Nephron progenitor cell (in vitro differentiated cells): ENCODE measurements around the gene PHACTR3.

ENCODE experiments used
- DNase-seq: peaks from one replicate; pipeline ENCODE4 v3.0.0; 2021
- H3K27ac Mint-ChIP-seq: 2 replicates; pipeline ENCODE4 v1.8.0; 2021; ENCODE audit warnings: mild to moderate bottlenecking, moderate library complexity, mixed read lengths
- H3K27me3 Mint-ChIP-seq: 2 replicates; pipeline ENCODE4 v1.8.0; 2021; ENCODE audit warnings: mild to moderate bottlenecking, low read depth, mixed read lengths; ENCODE audit not compliant: poor library complexity
- H3K36me3 Mint-ChIP-seq: 2 replicates; pipeline ENCODE4 v1.8.0; 2021; ENCODE audit warnings: low read depth, mixed read lengths
- H3K4me1 Mint-ChIP-seq: 2 replicates; pipeline ENCODE4 v1.8.0; 2021; ENCODE audit warnings: mixed read lengths
- H3K4me3 Mint-ChIP-seq: 2 replicates; pipeline ENCODE4 v1.8.0; 2021; ENCODE audit warnings: mild to moderate bottlenecking, moderate library complexity, mixed read lengths
- H3K9me3 Mint-ChIP-seq: 2 replicates; pipeline ENCODE4 v1.8.0; 2021; ENCODE audit warnings: mild to moderate bottlenecking, moderate library complexity, mixed read lengths
- CTCF ChIP-seq: fragments of 200-600 bp; sonication (generic); IDR thresholded peaks from 2 replicates; pipeline ENCODE4 v1.5.0; 2021; ENCODE audit warnings: antibody characterized with exemption

PHACTR3 gene

GRCh38 chr20:59672576-59672975, 68.2 kb downstream of the PHACTR3 start:
- Mint-ChIP-seq H3K9me3 (peaks cover 82% of the 10 kb centered on the region), H3K4me1 (no peaks in the 10 kb centered on the region), H3K27ac (no peak overlapping the region), H3K4me3 (no peak overlapping the region), H3K36me3 (no peaks in the 10 kb centered on the region), H3K27me3 (peaks cover 12% of the 10 kb centered on the region)
- TF ChIP-seq CTCF, result no peak
- no peak for DNase-seq

- Mint-ChIP-seq H3K9me3 (peaks cover 82% of the 10 kb centered on the region), H3K27ac (no peak overlapping the region), H3K4me1 (no peaks in the 10 kb centered on the region), H3K36me3 (no peaks in the 10 kb centered on the region), H3K4me3 (no peak overlapping the region), H3K27me3 (peaks cover 12% of the 10 kb centered on the region)
- DNase-seq, result no peak
- no peak for TF ChIP-seq CTCF
Observed at GRCh38 chr20:59673288-59673997, 69.1 kb downstream of the PHACTR3 start.

GRCh38 chr20:59673998-59674445, 69.7 kb downstream of the PHACTR3 start:
- no peak for TF ChIP-seq CTCF
- peaks cover 87% of the 10 kb centered on the region for H3K9me3 Mint-ChIP-seq
- no peaks in the 10 kb centered on the region for H3K36me3 Mint-ChIP-seq
- H3K4me3 Mint-ChIP-seq, result no peak overlapping the region
- H3K27me3 Mint-ChIP-seq, result peaks cover 12% of the 10 kb centered on the region
- H3K27ac Mint-ChIP-seq, result no peak overlapping the region
- no peaks in the 10 kb centered on the region for H3K4me1 Mint-ChIP-seq
- DNase-seq, result no peak

GRCh38 chr20:59676126-59676850, 71.9 kb downstream of the PHACTR3 start:
- peaks cover 89% of the 10 kb centered on the region for H3K9me3 Mint-ChIP-seq
- no peaks in the 10 kb centered on the region for H3K36me3 Mint-ChIP-seq
- no peak overlapping the region for H3K27ac Mint-ChIP-seq
- no peak for TF ChIP-seq CTCF
- H3K27me3 Mint-ChIP-seq, result peaks cover 8% of the 10 kb centered on the region
- H3K4me1 Mint-ChIP-seq, result no peaks in the 10 kb centered on the region
- no peak for DNase-seq
- H3K4me3 Mint-ChIP-seq, result no peak overlapping the region

GRCh38 chr20:59676851-59677182, 72.5 kb downstream of the PHACTR3 start:
- Mint-ChIP-seq H3K4me3 (no peak overlapping the region), H3K27ac (no peak overlapping the region), H3K27me3 (peaks cover 8% of the 10 kb centered on the region), H3K9me3 (peaks cover 90% of the 10 kb centered on the region), H3K36me3 (no peaks in the 10 kb centered on the region), H3K4me1 (no peaks in the 10 kb centered on the region)
- TF ChIP-seq CTCF, result no peak
- DNase-seq, result no peak

GRCh38 chr20:59677586-59677985, 73.2 kb downstream of the PHACTR3 start:
- peaks cover 90% of the 10 kb centered on the region for H3K9me3 Mint-ChIP-seq
- no peaks in the 10 kb centered on the region for H3K36me3 Mint-ChIP-seq
- H3K27ac Mint-ChIP-seq, result no peak overlapping the region
- H3K4me1 Mint-ChIP-seq, result no peaks in the 10 kb centered on the region
- no peak overlapping the region for H3K4me3 Mint-ChIP-seq
- no peak for DNase-seq
- H3K27me3 Mint-ChIP-seq, result peaks cover 6% of the 10 kb centered on the region
- no peak for TF ChIP-seq CTCF
